ENCODE measurements around the gene PLCH2.

- TF ChIP-seq CTCF (IDR thresholded peaks at IDR 0.05) (no peak), POLR2A (IDR thresholded peaks at IDR 0.05) (no peak)
These were observed 18.2 kb downstream of the PLCH2 start for GRCh38 chr1:2494323-2494693.

Data from body of pancreas (tissue), 4 donors.